Spleen (tissue), 7 donors: ENCODE measurements around the gene POLN.

Experiments
- POLR2A ChIP-seq, 3 donors: fragments of 450-650 bp; IDR thresholded peaks; one replicate each; pipeline ENCODE4 v1.5.1; 2017; ENCODE audit warnings: antibody characterized with exemption in 3 of 3, mild to moderate bottlenecking in 1 of 3
- TF ChIP-seq, protein P1 (sequence below), 11 experiments: fragments of 200-600 bp in 7 of 11; fragments of 450-650 bp in 4 of 11; sonication (generic) in 4 of 11; IDR thresholded peaks in 8 of 11; conservative IDR thresholded peaks in 3 of 11; 1 replicate in 7 of 11; 2 replicates in 4 of 11; pipeline versions ENCODE4 v1.4.0 to v1.8.0; 2016 to 2021; ENCODE audit warnings: antibody characterized with exemption in 11 of 11, inconsistent platforms in 4 of 11, mild to moderate bottlenecking in 1 of 11
- donor health status: DM: no; HTN: no; CAD: no; lungs with moderate emphysema.
- donor health status: DM: no; HTN: no; CAD: no.
- donor health status: DM: no; HTN: no; CAD: no.

DNA sequence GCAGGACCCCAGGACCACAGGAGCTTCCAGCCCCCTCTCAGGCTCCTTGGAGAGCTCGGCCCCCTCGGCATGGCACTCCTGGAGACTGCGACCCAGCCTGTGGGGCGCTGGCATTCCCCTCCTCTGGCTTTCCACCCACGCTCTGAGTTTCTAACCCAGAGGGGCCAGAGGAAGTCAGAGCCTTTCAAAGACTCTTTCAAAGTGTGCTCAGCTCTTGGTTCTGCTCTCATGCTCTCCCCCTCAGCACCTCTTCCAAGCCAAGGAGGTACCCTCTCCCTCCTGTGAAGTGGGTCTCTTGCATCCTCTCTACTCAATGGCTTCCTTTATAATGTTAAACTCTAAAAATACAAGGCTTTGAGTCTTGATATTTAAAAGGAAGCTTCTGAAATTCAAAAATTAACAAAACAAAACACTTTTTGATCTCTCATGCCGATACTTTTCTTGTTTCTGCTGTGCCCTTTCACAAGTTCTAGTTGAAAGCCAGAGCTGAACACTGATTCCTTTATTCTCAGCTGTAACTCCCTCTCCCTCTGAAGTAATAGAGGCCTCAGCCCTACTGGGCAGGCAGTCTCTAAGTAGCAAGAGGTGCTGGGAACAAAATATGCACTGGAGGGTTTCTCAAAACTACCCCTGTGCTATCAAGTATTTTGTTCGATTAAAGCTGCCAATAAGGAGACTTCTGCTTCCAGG lies 100.0 kb downstream of the POLN start:
- TF ChIP-seq, protein P1, sequence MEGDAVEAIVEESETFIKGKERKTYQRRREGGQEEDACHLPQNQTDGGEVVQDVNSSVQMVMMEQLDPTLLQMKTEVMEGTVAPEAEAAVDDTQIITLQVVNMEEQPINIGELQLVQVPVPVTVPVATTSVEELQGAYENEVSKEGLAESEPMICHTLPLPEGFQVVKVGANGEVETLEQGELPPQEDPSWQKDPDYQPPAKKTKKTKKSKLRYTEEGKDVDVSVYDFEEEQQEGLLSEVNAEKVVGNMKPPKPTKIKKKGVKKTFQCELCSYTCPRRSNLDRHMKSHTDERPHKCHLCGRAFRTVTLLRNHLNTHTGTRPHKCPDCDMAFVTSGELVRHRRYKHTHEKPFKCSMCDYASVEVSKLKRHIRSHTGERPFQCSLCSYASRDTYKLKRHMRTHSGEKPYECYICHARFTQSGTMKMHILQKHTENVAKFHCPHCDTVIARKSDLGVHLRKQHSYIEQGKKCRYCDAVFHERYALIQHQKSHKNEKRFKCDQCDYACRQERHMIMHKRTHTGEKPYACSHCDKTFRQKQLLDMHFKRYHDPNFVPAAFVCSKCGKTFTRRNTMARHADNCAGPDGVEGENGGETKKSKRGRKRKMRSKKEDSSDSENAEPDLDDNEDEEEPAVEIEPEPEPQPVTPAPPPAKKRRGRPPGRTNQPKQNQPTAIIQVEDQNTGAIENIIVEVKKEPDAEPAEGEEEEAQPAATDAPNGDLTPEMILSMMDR (IDR thresholded peaks at IDR 0.05 in 8 of 11, conservative IDR thresholded peaks at IDR 0.05 in 3 of 11), result no peak
- TF ChIP-seq POLR2A (IDR thresholded peaks at IDR 0.05), result no peak
